ENCODE data around the gene ECE1.

DNA sequence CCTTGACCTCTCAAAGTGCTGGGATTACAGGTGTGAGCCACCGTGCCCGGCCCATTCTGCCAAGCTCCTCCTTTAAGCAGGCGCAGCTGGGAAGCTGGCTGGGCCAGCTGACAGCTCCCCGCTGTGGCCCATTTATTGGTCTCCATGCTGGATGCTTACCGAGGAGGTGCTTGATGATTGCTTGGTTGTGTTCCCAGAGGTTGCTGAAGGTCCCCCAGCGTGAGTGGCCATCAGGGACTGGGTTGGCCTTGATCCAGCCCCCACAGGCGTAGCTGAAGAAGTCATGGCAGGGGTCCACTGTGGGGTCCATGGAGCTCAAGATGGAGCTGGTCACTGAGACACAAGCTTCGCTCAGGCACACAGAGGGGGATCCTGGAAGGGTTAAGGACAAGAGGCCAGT, 17.7 kb downstream of the ECE1 start:
- TF ChIP-seq POLR2A (IDR thresholded peaks at IDR 0.05): no peak
- TF ChIP-seq, protein P1, sequence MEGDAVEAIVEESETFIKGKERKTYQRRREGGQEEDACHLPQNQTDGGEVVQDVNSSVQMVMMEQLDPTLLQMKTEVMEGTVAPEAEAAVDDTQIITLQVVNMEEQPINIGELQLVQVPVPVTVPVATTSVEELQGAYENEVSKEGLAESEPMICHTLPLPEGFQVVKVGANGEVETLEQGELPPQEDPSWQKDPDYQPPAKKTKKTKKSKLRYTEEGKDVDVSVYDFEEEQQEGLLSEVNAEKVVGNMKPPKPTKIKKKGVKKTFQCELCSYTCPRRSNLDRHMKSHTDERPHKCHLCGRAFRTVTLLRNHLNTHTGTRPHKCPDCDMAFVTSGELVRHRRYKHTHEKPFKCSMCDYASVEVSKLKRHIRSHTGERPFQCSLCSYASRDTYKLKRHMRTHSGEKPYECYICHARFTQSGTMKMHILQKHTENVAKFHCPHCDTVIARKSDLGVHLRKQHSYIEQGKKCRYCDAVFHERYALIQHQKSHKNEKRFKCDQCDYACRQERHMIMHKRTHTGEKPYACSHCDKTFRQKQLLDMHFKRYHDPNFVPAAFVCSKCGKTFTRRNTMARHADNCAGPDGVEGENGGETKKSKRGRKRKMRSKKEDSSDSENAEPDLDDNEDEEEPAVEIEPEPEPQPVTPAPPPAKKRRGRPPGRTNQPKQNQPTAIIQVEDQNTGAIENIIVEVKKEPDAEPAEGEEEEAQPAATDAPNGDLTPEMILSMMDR (IDR thresholded peaks at IDR 0.05): no peak
